ENCODE measurements around the gene ABCA8.

The ABCA8 gene

DNA sequence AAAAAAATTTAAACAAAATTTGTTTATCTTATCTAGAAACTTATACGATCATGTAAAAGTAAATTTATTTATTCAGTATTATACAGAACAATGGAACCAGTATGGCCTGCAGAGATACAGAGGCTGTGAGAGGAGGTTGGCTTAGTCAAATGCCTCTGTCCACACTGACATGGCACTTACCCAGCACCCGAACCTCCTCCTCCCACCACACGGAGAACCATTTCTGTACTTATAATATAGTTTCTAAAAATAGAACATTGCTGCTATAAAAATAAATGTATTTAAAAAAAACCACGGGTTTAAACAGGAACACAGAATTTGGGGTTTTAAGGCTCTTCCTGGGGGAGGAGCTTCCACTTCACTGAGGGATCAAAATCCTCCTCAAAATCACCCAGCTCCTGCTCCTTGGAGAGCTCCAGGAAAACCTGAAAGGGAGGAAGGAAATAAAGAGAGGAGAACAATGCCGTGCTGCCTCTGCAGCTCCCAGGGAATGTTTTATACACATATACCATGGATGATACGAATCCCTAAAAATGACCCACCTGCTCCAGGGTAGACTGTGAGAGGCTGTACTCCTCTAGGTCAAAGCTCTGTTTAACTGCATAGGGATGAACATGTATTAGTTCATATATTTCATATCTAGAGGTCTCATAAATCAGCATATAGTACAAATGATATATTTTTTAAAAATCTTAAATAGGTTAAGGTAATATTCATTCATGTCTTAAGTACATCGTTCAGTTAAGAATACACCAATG lies 87.3 kb downstream of the ABCA8 start:
- DNase-seq (ENCODE audit: low spot score): no peak

DNA sequence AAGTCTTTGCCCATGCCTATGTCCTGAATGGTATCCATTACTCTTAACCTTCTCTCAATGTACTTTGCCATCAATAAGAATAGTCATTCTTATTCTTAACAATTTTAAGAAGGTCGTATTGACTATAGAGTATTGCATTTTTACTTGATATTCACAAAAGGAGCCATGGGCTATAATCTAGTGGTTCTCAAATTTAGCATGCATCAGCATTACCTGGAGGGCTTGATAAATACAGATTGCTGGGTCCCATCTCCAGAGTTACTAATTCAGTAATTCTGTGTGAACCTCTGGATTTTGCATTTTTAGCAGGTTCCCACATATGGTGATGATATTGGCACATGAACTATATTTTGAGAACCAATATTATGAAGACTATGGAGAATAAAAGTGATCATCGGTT lies 89.6 kb downstream of the ABCA8 start:
- no peak for DNase-seq (ENCODE audit: low spot score)

GRCh38 chr17:68863091-68863652 lies 92.0 kb downstream of the ABCA8 start:
- peak; percentile 5 for DNase-seq (ENCODE audit: low spot score)

DNA sequence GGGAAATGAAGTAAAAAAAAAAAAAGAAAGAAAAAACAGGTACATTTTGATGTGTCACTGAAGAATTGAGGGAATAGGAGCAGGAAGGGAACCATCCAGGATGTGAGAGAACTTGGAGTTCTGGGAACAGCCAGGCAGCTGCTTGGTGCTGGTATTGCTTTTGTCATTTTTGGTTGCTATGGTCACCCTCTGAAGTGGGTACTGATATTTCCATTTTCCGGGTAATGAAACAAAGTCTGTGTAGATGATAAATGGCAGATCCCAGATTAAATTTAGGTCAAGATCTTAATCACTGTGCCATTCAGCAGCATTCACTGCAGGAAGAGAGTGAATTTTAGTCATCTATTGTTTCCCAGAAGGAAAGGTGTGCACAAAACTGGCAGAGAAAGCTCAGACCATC lies 93.6 kb downstream of the ABCA8 start:
- DNase-seq (ENCODE audit: low spot score): no peak

DNA sequence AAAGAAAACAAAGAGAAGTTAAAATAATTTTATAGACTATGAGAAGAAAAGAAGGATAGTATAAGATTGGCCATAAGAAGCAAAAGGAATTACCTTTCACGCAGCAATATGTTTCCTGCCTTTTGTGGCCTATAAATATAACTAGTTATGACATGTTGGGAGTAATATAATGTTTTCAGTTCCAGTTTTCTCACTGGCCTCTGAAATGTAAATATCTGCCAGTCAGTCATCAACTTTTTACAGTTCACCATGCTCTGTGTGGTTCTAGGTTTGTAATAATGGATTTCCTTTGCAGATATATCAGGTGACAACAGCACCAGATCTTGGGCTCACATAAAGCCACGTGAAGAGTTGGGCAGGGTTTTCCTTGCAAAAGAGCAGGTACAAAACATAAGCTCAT lies 94.3 kb downstream of the ABCA8 start:
- DNase-seq (ENCODE audit: low spot score): no peak

DNA sequence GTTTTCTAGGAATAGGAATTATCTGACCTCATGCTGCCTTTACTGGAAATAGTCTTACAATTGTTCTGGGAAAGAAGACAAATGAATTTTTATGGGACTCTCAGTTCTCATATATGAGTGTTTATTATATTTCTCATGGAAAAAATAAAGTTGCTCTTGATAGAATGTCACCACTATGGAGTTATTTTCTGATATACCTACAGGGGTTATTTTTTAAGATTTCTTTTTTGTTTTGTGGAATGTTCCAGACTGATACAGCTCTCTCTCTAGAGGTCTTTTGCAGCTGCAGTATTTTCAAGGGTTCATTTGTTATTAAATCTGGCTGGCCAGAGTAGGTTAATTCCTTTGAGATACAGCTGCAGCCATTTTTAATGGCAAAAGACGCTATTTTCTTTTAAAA lies 100.7 kb downstream of the ABCA8 start:
- no peak for DNase-seq (ENCODE audit: low spot score)

DNA sequence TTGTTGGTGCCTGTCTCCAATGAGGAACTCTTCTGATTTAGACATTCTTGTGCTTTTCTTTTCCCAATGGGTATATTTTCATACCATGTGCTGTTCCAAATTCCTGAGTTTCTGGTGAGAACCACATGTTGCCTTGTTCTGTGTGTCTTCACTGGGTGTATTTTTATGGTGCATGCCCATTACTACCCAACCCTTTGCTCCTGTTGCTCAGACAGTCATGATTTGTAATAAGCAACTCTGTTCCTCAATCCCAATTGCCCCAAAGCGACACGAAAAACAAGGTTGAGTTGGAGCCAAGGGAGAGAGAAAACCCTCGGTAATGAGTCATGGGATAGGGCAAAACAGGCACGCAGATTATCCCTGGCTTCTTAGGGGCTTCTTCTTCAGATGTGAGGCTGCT lies 101.8 kb downstream of the ABCA8 start:
- DNase-seq (ENCODE audit: low spot score): no peak

- DNase-seq (ENCODE audit: low spot score): no peak
Observed at GRCh38 chr17:68853036-68853435, 102.2 kb downstream of the ABCA8 start.

- DNase-seq (ENCODE audit: low spot score): no peak
Observed at GRCh38 chr17:68851890-68852289, 103.3 kb downstream of the ABCA8 start.

DNA sequence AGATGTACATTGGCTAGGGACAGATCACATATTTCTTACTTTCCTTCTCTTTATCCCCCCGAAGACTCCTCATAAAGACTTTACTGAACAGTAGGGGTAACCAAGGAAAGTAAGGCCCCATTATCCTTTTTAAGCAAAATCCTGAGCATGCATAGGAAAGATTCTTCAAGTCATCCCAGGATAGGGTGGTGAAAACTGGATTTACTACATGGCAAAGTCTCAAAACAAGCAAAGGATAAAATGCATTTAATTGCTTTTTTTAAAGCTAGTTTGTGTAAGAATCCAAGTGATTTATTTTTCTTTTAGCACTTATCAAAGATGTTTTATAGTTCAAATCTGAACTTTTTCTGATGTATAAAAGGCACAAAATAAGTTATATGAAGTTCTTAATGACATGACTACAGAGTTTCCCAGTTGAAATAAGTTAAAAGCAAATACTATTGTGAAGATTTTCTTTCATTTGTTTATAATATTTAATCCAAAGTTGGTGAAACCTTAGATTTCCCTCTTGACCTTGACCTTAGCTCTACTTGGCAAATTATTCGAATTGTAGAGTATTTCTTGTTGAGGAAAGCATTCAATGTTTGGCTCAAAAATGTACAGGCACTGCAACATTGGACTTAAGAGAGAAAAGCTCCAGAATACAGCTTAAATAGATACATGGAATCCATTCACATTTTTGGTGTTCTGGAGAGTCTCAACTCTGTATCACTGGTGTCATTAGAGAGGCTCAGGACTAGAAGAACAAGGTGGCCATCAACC lies 104.3 kb downstream of the ABCA8 start:
- DNase-seq (ENCODE audit: low spot score): no peak

GRCh38 chr17:68849673-68850610 lies 105.2 kb downstream of the ABCA8 start:
- DNase-seq (ENCODE audit: low spot score): no peak

GRCh38 chr17:68847711-68848110 lies 107.5 kb downstream of the ABCA8 start:
- no peak for DNase-seq (ENCODE audit: low spot score)

DNA sequence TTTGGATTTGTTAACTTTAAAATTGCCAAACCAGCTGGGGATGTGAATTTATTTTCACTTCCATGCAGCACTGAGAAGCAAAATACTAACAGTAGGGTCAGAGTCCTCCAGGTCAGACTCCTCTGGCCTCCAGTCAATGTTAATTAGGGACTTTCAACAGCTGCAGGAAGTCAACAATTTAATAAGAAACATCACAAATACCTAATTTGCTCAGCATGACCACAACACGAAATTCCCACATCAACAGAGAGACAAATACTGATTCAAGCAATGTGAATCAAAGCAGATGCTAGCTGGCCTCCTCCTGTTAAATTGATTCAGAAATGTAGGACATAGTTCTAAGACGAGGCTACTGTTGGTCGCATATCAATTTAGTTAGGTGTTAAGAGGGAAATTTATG lies 111.7 kb downstream of the ABCA8 start:
- DNase-seq (ENCODE audit: low spot score): no peak

DNA sequence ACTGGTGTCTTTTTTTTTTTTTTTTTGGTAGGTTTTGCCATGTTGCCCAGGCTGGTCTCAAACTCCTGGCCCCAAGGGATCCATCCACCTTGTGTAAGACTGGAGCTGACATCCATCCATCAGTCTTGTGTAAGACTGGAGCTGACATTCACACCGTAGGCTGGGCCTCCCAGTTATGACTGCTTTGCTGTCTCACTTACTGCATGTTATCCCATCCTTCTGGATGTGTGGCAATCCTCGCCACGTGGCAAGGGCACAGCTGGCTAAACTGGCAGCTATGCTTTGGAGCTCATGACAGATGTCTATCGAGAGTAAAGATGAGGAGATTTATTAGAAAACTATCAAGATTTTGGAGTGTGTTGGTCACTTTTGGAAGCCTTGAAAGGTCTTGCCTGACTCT lies 115.1 kb downstream of the ABCA8 start:
- DNase-seq (ENCODE audit: low spot score): no peak

DNA sequence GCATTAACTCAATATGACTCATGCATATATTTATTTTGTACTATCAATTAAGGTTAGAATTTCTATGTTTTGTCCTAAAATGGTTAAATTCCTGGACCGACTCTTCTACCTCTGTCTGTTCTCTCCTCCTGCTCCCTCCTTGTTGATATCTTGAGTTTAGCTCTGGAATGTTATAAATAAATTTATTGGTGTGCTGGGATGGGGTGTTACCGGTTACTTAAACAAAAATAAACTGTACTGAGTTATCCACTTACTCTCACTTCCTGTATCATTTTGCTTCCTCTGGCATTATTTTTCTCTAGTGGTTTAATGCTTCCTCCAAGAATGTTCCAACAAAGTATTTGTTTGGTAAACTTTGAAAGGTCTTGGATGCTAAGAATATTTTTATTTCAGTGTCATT lies 120.1 kb downstream of the ABCA8 start:
- no peak for DNase-seq (ENCODE audit: low spot score)

- no peak for DNase-seq (ENCODE audit: low spot score)
Observed at GRCh38 chr17:68834328-68834836, 120.8 kb downstream of the ABCA8 start.

GRCh38 chr17:68832109-68832802 lies 122.9 kb downstream of the ABCA8 start:
- DNase-seq (ENCODE audit: low spot score): no peak

GRCh38 chr17:68831170-68831569 lies 124.0 kb downstream of the ABCA8 start:
- no peak for DNase-seq (ENCODE audit: low spot score)

DNA sequence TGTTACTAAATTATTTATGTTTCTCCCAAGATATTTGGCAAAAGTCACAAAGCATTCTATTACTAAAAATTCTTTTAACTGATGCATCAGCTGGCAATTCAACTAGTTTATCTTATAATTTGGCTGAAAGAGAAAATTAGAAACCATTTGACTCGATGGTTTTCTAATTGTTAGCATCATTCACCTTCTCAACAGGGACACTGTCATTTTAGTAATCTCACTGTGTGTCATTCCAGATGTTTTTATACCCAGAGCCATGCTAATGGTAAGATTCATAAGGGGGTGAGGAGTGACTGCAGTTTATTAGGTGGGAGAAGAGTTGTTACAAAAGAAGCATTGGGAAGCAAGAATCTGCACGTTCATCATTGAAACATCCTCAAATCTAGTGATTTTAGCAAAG lies 124.9 kb downstream of the ABCA8 start:
- no peak for DNase-seq (ENCODE audit: low spot score)

- no peak for DNase-seq (ENCODE audit: low spot score)
Observed at GRCh38 chr17:68829211-68829610, 126.0 kb downstream of the ABCA8 start.

GRCh38 chr17:68824707-68825106 lies 130.5 kb downstream of the ABCA8 start:
- no peak for DNase-seq (ENCODE audit: low spot score)

All from RKO (cell line).